GM18868 (cell line): ENCODE results near the gene KRTAP27-1.

ENCODE experiments used
- ATAC-seq: cut with Tn5 transposase; IDR thresholded peaks from one replicate; pipeline ENCODE4 v1.9.1; 2021; ENCODE audit warnings: mild to moderate bottlenecking, moderate library complexity; ENCODE audit not compliant: unreplicated experiment

Gene KRTAP27-1

DNA sequence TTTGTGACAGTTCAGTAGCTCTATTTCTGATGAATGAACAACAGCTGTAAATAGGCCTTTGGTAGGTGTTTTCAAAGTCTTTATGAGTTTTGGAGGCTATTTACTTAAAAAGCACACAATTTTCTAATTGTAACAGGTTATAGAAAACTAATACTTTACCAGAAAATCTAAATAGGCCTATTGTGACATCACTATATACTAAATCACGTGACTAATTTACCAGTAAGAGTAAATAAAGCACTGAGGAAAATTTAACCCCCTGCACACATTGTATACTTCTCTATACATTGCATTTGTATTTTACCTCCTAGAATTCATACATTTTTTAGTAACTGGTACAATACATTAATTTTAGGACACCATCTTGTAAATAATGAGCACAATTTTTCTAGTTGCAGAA is 32.4 kb downstream of the KRTAP27-1 start:
- no peak for ATAC-seq

DNA sequence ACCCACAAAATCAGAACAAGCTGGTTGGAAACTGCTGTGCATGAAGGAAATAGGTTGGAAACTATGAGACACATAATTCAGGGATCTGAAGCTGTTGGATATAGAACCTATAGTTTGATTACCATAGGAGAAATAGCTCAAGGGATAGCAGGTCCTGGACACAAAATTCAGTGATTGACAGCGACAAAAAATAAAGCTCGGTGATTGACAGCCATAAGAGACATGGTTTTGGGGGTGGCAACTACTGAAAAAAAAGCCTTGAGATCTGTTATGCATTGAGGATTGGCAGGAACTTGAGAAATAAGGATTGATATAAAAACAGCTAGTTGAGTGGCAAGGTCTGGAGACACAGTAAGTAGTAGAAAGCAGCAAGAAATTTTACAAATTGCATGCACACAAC is 48.3 kb downstream of the KRTAP27-1 start, which contains the start of gene KRTAP25-1:
KRTAP25-1 (minus strand) TSS at position 300 of the 400 bp plus-strand sequence; CDS start at position 276, 24 bp downstream.
- ATAC-seq: no peak
